Fibroblast of skin of abdomen (primary cell): ENCODE results near the gene GALNTL6.

Experiments used
- DNase-seq: peaks from one replicate; pipeline ENCODE4 v3.0.0-alpha.2; 2013

Gene GALNTL6

GRCh38 chr4:172232966-172233365 is 419.8 kb downstream of the GALNTL6 start:
- DNase-seq = no peak

- no peak for DNase-seq
These were observed 430.3 kb downstream of the GALNTL6 start for GRCh38 chr4:172243551-172243950.

GRCh38 chr4:172245516-172245915 is 432.3 kb downstream of the GALNTL6 start:
- DNase-seq = no peak

- no peak for DNase-seq
These were observed 440.2 kb downstream of the GALNTL6 start for GRCh38 chr4:172253409-172253808.

- no peak for DNase-seq
These were observed 443.6 kb downstream of the GALNTL6 start for GRCh38 chr4:172256820-172257219.

GRCh38 chr4:172270397-172270796 is 457.2 kb downstream of the GALNTL6 start:
- no peak for DNase-seq

- no peak for DNase-seq
These were observed 473.9 kb downstream of the GALNTL6 start for GRCh38 chr4:172287117-172287516.

GRCh38 chr4:172305698-172306097 is 492.5 kb downstream of the GALNTL6 start:
- no peak for DNase-seq

- DNase-seq = no peak
These were observed 494.9 kb downstream of the GALNTL6 start for GRCh38 chr4:172308078-172308477.

GRCh38 chr4:172311682-172312081 is 498.5 kb downstream of the GALNTL6 start:
- no peak for DNase-seq

GRCh38 chr4:172323288-172323687 is 510.1 kb downstream of the GALNTL6 start:
- DNase-seq = no peak

GRCh38 chr4:172344308-172344938 is 531.2 kb downstream of the GALNTL6 start:
- no peak for DNase-seq

GRCh38 chr4:172348426-172348825 is 535.2 kb downstream of the GALNTL6 start:
- DNase-seq = no peak

GRCh38 chr4:172352356-172352755 is 539.2 kb downstream of the GALNTL6 start:
- DNase-seq = peak; percentile 1

- peak; percentile 25 for DNase-seq
These were observed 542.8 kb downstream of the GALNTL6 start for GRCh38 chr4:172356016-172356415.

- DNase-seq = no peak
These were observed 543.9 kb downstream of the GALNTL6 start for GRCh38 chr4:172357006-172357540.

GRCh38 chr4:172362569-172362968 is 549.4 kb downstream of the GALNTL6 start:
- no peak for DNase-seq

GRCh38 chr4:172369471-172369959 is 556.3 kb downstream of the GALNTL6 start:
- DNase-seq = no peak

- no peak for DNase-seq
These were observed 564.4 kb downstream of the GALNTL6 start for GRCh38 chr4:172377486-172378140.

GRCh38 chr4:172379834-172380233 is 566.6 kb downstream of the GALNTL6 start:
- DNase-seq = no peak

GRCh38 chr4:172390331-172390730 is 577.1 kb downstream of the GALNTL6 start:
- no peak for DNase-seq

- DNase-seq = no peak
These were observed 579.5 kb downstream of the GALNTL6 start for GRCh38 chr4:172392741-172393140.

GRCh38 chr4:172393220-172393619 is 580.0 kb downstream of the GALNTL6 start:
- no peak for DNase-seq

- DNase-seq = no peak
These were observed 591.5 kb downstream of the GALNTL6 start for GRCh38 chr4:172404676-172405075.
